Kidney capillary endothelial cell (primary cell): ENCODE results near the gene ABCA13.
A peak's percentile ranks its signal among the peaks of the same experiment; 100 is the strongest.

Experiments
- DNase-seq: peaks from one replicate; pipeline ENCODE4 v3.0.0-alpha.2; 2018; ENCODE audit warnings: low spot score

Gene ABCA13

DNA sequence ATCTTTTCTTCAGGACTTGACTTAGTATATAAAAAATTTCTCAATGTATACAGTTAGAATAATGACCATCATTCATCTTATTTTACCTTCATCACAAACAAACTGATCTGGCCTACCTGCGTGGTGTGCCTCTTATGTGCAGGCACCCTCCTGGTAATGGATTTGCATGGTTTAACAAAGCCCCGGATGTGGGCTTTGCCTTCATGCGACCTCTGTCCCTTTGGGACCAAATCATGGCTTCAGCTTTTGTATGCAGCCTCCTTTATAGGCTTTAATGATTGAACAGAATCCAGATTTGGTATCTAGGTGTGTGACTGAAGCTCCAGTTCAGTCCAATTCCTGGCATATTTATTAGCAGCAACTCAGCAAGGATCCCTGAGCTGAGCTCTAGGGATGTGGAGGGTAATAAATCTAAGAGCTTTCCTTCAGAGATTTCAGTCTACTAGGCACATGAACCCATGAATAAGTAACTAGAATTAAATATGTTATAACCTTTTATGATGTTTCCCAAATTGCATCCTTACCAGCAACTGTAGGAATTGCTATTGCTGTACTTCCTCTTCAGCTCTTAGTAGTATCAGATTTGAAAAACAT lies 256.9 kb downstream of the ABCA13 start:
- DNase-seq = no peak

DNA sequence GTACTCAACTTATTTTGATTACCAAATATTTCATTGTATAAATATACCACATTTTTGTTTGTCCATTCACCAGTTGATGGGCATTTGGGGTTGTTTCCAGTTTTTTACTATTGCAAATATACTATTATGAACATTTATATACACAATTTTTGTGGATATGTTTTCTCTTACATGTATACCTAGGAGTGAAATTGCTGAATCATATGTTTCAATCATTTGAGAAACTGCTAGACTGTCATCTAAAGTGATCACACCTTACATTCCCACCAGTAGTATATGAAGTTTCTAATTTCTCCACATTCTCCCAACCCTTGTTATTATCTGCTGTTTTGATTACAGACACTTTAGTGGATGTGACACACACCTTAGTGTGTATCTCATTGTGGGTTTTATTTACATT lies 257.9 kb downstream of the ABCA13 start:
- DNase-seq = no peak

DNA sequence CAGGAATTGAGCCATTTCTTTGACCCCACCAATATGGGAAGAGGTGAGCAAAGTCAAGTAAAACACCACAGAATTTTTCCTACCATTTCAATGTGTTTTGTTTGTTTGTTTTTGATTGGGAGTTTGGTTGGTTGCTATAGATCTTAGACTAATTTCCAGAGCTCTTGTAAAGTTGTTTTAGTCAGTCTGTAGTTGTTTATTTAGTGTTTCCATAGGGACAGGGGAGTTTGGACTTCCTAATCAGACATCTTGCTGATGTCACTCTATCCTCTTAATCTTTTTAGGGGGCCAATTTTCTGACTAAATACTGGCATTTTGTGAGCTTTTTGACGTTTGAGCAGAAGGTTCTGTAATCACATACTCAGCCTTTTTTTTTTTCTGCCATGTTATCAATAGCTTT lies 266.9 kb downstream of the ABCA13 start:
- DNase-seq = no peak

DNA sequence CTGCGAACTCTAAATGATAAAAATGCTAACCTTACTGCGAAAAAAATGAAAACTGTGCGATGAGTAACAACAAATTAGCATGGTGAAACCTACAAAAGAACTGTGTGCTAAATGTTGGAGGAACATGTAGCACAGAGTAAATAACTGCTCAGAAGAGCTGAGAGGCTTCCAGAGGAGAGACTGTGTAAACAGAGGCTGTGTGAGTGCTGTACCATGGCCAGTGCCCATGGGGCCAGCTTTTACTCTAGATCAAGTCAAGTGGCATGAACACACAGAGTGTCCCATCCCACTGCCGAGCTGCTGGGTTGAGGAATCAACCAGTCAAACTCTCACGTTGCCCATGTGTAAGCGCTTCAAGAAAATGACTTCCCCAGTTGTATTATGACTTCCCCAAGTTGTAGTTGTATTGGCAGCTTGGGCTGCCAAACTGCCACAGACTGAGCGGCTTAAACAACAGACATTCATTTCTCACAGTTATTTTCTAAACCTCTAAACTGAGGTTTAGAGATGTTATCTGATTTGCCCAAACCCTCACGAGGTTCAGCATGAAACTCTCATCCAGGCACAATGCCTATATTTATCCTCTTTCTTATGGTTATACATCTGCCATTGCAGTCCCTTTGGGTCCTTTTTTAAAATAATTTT lies 270.7 kb downstream of the ABCA13 start:
- no peak for DNase-seq

DNA sequence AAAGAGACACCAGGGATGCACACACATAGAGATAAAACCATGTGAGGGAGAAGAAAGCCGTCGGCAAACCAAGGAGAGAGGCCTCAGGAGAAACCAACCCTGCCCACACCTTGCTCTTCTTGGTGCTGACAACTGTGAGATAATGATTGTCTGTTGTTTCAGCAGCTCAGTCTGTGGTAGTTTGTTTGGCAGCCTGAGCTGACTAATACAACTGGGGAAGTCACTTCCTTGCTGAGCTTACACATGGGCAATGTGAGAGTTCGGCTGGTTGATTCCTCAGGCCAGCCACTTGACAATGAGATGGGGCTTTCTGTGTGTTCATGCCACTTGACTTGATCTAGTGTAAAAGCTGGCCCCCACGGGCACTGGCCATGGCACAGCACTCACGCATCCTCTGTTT lies 271.8 kb downstream of the ABCA13 start:
- no peak for DNase-seq

DNA sequence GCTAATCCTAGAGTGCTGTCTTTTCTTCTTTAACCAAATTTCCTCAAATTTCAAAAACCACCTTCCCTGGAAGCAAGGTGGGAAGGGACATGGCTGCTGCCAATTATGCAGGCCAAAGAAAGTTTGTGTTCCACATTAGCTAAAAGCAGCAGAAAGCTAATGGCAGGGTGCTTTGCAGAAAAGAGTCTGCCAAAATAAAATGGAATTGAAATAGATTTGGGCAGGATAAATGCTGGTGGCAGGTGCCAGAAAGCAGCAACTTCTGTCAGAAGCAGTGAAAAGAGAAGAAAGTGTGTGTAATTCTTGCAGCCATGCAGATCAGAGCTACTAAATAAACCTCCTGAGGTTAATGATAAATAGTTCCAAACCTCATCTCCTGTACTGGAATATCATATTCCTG lies 275.5 kb downstream of the ABCA13 start:
- no peak for DNase-seq

DNA sequence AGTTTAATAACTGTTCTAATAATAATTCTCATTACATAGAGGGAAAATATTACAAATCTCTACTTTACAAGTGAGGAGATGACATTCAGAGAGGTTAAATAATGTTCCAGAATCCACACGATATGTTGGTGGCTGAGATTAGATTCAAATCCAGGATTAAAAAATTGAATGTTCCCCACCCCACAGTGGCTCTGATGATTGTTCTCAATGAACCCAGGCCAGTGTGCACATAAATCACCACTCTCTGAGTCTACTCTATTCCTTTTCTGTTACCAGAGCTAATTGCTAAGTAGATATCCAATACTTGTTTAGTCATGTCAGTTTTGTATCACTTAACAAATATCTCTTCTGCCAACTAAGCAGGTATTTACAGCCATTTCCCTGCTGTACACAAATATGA lies 281.0 kb downstream of the ABCA13 start:
- DNase-seq = no peak

DNA sequence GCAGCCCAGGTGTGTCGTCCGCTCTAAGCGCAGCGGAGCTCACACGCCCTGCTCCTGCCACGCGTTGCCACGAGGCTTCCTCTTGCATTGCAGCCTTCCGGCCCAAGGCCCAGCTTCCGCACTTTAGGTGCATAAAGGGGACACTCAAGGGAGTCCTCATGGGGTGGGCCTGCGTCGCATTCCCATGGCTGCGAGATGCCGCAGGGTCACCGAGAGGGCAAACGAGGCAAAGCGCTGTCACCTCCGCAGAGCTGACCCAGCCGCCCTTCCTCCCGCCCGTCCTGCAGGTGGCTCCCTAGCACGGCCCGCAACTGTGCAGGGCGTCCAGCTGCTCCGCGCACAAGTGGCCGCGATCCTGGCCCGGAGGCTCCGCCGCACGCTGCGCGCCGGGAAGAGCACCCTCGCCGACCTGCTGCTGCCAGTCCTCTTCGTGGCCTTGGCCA lies 283.5 kb downstream of the ABCA13 start:
- DNase-seq = no peak

DNA sequence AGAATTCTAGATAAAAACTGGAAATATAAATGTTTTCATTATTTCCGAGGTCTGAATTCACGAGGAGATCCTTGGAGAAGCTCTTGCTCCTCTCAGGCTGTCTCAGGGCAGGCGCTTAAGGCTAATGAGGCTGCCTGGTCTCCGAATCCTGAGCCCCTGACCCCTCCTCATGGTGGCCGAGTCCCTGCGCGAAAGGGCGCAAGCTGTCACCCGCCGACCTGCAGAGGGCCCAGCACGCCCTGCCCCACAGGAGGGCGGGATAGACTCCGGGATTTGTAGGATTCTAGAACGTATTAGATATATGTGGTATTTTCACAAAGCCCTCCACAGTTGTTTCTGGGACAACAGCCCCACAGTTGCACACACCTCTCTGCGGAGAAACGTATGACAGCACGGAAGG lies 284.1 kb downstream of the ABCA13 start:
- no peak for DNase-seq

DNA sequence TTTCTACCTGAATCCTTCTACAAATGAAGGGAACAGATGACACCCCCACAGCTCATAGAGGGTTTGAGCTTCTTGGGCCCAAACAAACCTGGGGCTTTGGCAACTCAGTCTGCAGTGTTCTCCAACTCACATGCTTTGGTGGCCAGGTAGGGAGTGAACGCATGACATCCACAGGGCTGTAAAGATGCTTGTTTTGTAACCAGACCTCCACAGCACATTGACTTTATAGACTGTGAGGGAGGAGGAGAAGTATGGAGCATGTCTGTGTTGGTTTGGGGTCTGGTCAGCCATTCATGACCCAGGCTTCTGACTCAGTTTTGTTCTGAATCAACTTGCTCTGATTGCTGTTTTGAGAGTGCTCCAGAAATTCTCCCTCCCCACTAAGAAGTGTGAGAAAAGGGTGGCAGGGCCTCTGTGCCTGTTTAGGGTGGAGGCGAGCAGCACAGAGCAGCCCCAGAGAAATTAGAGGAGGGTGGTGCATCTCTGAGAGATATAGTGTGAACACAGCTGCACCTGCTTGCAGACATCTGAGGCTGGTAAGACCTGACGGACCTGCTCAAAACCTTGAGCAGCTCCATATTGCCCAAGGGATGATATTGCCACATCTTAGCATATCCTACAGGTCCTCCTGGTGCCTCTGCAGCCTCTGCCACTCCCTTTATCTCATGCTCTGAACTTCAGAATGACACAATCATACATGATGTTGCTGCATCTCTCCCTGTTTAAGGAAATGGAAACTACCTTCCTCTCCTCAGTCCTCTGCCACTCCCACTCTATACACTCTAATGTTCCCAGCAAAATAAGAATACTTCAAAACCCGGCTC lies 287.7 kb downstream of the ABCA13 start:
- DNase-seq = no peak

DNA sequence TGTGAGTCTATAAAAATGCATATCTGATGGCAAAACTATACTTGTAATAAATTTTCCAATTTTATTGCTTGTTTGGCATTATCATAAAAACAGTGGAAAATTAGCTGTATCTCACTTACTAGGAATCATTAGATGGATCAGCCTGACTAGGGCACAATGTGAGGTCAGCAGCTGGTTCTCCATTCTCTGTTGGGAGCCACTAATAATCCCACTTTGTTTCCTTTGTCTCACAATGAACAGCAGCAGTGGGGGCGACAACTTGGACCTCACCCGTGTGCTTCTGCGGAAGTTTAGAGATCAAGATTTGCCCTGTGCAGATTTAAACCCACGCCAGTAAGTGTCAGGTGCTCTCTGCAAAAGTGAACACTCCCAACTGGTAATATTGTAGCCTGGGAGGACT lies 295.5 kb downstream of the ABCA13 start:
- no peak for DNase-seq

DNA sequence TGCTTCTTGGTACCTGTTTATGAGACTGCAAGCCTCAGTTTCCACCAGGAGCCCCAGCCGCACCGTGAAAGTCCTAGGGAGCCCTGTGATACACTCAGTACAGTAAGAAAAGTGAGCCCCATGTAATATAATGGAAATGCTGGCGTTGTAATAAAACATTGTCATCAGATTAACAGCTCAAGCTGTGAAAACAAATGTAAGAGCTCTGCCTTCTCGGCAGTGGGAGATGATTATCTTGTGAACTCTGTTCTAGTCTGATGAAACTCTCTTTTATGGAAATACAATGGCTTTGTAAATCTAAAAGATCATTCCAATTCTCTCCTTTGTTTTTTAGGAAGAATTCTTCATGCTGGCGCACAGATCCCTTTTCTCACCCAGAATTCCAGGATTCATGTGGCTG lies 299.9 kb downstream of the ABCA13 start:
- no peak for DNase-seq

DNA sequence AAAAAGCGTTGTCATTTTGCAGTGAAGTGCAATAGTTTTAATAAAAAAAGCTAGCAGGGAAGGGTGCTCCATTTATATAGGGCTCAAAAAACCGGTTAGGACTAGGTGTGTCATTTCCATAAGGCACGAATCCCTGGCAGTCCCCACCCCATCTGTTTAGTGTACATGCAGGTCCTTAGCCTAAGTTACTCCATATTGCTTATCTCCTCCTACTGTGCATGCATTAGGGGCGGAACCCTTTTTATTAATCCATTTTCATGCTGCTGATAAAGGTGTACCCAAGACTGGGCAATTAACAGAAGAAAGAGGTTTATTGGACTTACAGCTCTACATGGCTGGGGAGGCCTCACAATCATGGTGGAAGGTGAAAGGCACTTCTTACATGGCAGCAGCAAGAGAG lies 301.4 kb downstream of the ABCA13 start:
- DNase-seq = no peak

DNA sequence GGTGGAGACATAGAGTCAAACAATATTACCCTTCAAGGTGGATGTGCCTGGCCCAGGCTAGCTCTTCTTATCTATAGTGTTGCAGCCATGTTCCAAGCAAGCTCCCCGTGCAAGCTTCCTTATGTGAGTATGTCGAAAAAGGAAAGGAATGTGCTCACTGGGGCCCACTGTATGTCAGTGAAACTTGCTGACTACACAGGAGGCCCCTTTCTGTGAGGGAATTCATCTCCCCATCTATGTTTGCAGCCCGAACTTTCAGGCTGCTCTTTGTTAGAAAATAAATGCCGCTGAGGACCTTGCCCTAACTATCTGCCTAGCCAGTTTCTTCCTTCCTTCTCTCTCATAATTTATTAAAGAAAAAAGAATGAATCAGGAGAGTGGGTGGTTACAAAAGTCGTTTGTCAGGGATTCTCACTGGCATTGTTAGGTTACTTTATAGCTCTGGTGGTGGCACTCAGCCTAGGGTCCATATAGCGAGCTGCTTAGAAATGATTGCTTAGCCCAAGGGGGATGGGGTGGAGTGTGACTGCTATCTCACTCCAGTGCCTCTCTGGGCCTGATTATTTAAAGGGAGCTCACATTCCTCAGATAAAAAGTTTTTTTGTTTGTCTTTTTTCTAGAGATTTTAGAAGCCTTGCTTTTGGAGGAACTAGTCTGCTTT lies 302.1 kb downstream of the ABCA13 start:
- no peak for DNase-seq

DNA sequence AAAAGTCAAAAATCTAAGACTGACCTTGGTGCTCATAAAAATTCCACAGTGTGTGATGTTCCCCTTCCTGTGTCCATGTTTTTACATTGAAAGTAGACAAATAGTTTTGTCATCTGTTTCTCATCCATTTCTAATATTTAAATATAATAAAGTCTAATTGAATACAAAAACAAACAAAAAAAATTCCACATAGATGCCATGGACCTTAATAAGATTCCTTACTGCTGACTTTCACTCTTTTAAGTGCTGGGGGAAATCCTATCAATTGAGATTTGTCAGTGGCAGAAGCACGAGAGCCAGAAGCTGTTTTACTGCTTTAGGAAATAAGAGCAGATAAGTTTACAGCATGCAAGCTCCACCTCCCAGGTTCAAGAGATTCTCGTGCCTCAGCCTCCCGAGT lies 310.0 kb downstream of the ABCA13 start:
- DNase-seq = no peak

DNA sequence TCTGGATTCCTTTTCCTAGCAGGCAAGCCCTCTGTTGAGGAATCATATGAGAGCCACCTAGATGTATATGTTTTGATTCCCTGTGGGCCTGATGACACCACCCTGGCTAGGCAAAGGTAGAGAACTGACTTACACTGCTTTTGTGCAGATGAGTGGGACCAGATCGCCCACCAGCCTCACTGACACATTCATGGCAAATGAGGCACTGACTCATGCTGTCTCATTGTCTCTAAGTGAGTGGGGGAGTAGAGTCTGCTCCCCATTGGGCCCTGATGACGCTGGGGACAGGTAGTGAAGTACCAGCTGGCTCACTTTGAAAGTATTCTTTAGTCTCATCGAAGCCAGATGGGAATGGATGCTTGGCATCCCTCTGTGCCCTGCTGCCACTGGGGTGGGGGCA lies 326.3 kb downstream of the ABCA13 start:
- DNase-seq = no peak

DNA sequence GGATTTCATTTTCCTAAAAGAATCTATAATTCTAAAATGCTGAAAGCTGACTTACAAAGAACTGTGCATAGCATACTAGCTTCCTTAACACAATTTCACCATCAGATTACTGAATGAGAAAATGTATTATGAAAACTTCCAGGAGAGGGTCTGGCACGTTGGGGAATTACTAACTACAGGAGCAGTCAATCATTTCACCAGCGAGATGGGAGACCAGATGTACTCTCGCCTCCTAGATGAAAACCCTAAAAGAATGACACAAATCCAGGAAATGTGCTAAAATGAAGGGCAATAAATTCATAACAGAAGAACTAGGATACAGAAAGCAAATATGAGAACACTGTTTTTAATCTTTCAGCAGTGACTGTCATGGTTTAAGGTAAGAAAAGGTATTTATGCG lies 330.8 kb downstream of the ABCA13 start:
- no peak for DNase-seq

DNA sequence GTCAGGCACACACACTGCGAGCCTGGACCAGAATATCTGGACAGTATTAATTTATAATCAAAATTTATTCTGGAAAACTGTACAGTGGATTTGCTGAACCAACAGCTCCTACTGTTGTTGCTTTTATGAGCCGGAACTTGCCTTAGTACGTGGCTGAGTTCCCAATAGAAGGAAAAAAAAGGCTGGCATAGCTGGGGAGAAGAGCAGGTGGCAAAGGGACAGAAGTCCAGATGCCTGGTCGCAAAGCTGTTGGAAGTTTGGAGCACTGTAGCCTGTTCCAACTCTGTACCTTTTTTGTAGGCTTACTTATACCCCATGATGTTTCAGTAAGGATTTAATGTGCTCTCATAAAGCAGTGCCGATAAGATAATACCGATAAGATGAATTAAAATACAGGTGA lies 333.8 kb downstream of the ABCA13 start:
- no peak for DNase-seq

DNA sequence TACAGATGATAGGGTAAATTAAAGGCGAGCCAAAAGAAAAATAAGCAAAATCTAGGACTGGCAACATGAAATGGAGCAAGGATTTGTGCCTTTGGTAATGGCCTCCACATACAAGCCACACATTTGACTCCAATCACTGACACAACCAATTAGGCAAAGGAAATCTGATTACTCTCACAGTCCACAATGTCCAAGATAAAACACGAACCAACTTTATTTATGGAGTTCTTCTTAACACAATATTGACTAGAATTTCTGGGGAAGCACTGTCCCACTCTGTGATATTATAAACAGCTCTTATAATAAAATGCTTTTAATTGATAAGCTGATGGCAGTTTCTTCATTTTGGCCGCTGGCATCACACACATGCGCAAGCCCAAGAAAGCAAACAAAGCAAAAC lies 334.2 kb downstream of the ABCA13 start:
- no peak for DNase-seq

DNA sequence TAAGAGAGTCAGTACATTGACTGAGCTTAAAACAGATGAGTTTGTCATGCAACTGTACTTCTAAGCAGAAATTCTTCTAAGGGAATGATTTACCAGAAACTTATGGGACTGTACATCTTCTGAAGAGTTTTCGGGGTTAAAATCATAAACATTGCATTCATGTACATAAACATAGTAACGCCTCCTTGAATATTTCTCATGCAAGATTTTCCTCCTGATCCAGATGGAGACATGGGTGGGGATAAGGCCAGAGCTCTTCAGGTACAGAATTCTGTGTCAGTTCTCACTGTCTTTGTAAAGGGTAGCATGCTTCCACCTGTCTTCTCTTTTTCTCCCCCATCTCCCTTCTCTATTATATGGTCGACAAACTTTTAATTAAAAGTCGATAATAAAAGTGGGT lies 335.3 kb downstream of the ABCA13 start:
- no peak for DNase-seq

DNA sequence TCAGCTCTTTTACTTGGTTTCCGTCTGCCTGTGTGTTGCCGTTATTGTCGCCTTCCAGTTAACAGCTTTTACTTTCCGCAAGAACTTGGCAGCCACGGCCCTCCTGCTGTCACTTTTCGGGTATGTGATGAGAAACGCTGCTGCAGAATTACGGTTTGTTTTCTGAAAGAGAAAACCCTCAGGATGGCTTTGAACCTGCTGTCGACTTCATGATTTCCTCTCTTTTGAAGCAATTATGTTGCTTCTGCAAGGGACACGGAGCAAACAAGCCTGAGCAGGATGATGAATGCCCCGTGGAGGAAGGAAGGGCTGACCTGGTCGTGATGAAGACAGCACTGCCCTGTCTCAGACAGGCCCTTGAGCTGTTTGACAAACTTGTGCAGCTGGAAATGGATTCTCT lies 339.8 kb downstream of the ABCA13 start:
- peak; percentile 16 for DNase-seq

DNA sequence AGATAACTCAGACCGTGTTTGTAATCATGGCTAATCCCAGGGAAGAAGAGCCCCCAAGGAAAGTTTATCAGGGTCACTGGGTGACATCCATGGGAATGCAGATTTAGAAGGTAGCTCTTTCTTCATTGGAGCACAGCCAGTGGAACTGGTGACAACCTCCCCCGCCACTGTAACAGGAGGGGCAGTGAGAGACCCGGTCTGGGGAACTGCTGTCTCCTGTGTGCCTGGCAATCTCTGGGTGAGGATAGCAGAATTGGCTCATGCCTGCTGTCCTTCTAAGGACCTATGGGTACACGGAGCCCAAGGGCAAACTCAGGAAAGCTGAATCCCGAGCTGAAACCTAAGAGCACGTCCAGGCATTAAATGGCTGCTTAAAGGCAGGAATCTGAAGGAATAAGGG lies 341.6 kb downstream of the ABCA13 start:
- no peak for DNase-seq

DNA sequence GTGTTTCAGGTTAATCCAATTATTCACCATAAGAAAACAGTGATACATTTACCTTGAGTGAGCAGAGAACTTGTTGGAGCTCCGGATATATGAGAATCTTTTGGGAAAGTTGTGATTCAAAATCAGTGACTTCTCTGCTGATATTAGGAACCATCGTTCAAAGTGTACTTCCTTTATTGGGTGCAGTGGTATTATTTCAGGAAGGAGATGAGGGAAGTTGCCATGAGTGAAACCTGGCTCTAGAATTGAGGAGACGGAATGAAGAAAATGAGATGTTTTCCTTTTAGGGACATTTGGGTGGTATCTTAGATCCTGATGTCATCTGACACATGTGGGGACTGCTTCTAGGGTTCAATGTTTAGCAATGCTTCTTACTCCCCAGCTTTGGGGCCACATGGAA lies 343.9 kb downstream of the ABCA13 start:
- DNase-seq = no peak
